Measurements from ENCODE around the gene UBXN6. TPM values are rescaled to one million over a fixed set of nuclear protein-coding genes. Genes with fewer than 3 reads are reported as not detected.

The UBXN6 gene
- total RNA-seq, 1 experiment from 2014 or later: 34.1 TPM

DNA sequence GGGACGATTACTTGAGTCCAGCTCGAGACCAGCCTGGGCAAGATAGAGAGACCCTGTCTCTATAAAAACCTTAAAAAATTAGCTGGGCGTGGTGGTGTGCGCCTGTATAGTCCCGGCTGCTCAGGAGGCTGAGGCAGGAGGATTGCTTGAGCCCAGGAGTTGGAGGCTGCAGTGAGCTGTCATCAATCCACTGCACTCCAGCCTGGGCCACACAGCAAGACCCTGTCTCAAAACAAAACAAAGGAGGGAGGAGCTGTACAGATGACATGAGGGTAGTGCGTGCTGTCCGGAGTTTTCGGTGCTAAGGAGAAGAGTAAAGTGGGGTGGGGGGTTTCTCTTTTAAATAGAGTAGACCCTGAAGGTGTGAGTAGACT, 37.1 kb upstream of the UBXN6 start:
- H3K4me2 ChIP-seq (ENCODE audit: insufficient read depth, insufficient read length, low read length): no peak overlapping the region
- no CpG with 5 or more reads among the region's 8 CpGs for WGBS (ENCODE audit: extremely low coverage, insufficient read length, low lambda C conversion rate)
- no peak overlapping the region for H4K8ac ChIP-seq (replicated peaks; ENCODE audit: insufficient read length, low read depth, low read length)
- Mint-ChIP-seq H3K27ac (no peak overlapping the region), H3K9me3 (no peaks in the 10 kb centered on the region), H3K4me1 (no peaks in the 10 kb centered on the region), H3K36me3 (ENCODE audit: insufficient read depth in 1 of 3, low read depth in 3 of 3) (peaks cover 20 to 48% (median 42%) of the 10 kb centered on the region in 3 experiments; a peak in 6 of 7 replicates), H3K4me3 (no peak overlapping the region), H3K27me3 (ENCODE audit: low read depth) (no peaks in the 10 kb centered on the region)
- no peaks in the 10 kb centered on the region for H3K79me1 ChIP-seq (ENCODE audit: insufficient read depth, low read depth, low read length, poor library complexity, severe bottlenecking)
- no peak overlapping the region for H2BK5ac ChIP-seq (ENCODE audit: insufficient read length, low read length)
- no peaks in the 10 kb centered on the region for H3K4me1 ChIP-seq (ENCODE audit: insufficient read depth, low read length)
- no peak overlapping the region for H2BK12ac ChIP-seq (ENCODE audit: insufficient read length, low read depth, low read length)
- H3K23me2 ChIP-seq (ENCODE audit: insufficient read length, low read depth, low read length, poor library complexity, severe bottlenecking): no peaks in the 10 kb centered on the region
- H4K5ac ChIP-seq (ENCODE audit: insufficient read length, low read depth, low read length): no peak overlapping the region
- no peak overlapping the region for H2BK120ac ChIP-seq (ENCODE audit: low read depth, low read length, poor library complexity, severe bottlenecking)
- peaks cover 3% of the 10 kb centered on the region for H4K20me1 ChIP-seq (ENCODE audit: control insufficient read depth, insufficient read depth, insufficient read length)
- H2BK15ac ChIP-seq (ENCODE audit: low read depth, low read length): no peak overlapping the region
- H3K18ac ChIP-seq (ENCODE audit: insufficient read length, low read depth, low read length): no peak overlapping the region
- H3K9ac ChIP-seq (ENCODE audit: extremely low read depth, insufficient read length, low read length): no peak overlapping the region
- no peak for DNase-seq
- H3K27ac ChIP-seq (ENCODE audit: insufficient read length, low read depth, low read length): no peak overlapping the region
- no peak overlapping the region for H3T11ph ChIP-seq (ENCODE audit: low read length)
- no peak for TF ChIP-seq CTCF (conservative IDR thresholded peaks at IDR 0.05)
- no peaks in the 10 kb centered on the region for H3K9me3 ChIP-seq (ENCODE audit: control insufficient read depth, low read depth, low read length)
- H3K79me2 ChIP-seq (ENCODE audit: insufficient read depth, low read length): no peaks in the 10 kb centered on the region
- no peak overlapping the region for H2BK20ac ChIP-seq (ENCODE audit: low read depth, low read length, poor library complexity, severe bottlenecking)
- H2AFZ ChIP-seq (ENCODE audit: low read length): no peak overlapping the region
- no peak overlapping the region for H3K56ac ChIP-seq (ENCODE audit: insufficient read length, low read depth, low read length)
- no peak overlapping the region for H3K23ac ChIP-seq (ENCODE audit: insufficient read length, low read depth, low read length)
- H3K14ac ChIP-seq (ENCODE audit: insufficient read depth, low read length): no peak overlapping the region
- no peaks in the 10 kb centered on the region for H3K27me3 ChIP-seq (ENCODE audit: insufficient read depth, low read length)
- no peak overlapping the region for H4K91ac ChIP-seq (ENCODE audit: insufficient read length, low read depth, low read length)
- no peak overlapping the region for H2AK5ac ChIP-seq (ENCODE audit: insufficient read length, low read length)
- no peak overlapping the region for H3K4ac ChIP-seq (ENCODE audit: low read depth, low read length)

Measured in H9 (cell line).